Measurements from ENCODE around the gene TBCD.

TBCD gene

DNA sequence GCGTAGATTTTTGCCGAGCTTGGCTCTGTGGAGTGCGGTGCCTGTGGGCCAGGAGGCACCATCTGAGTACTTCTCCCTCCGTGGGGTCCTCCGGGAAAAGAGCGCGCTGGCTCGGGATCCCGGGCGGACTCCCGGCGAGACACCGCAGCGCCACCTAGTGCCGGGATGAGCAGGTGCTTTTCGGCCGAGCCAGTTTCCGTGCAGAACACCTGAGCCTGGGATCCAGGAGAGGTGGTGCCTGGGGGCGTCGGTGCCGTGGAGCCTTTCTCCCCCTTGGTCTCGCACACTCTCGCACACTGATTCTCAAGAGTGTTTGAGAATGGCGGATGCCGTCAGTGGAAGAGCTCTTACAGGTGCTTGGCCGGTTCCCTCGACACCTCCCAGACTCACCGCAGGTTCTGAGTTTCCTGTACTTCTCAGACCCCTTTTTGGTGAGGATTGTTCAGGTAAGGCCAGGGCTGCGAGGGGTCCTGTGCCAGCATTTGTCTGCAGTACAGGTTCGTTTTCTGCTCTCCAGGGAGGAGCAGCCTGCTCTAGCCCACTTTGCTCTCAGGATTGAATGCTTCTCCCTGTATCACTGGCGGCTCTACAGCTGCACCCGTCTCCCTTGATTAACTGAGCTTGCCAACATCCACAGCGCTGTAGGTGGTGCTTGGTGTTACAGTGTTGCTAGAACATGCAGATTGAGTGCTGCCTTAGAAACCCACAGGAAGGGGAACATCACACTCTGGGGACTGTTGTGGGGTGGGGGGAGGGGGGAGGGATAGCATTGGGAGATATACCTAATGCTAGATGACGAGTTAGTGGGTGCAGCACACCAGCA, 23.3 kb downstream of the TBCD start:
- ChIA-PET POLR2A (no interaction called here), CTCF (interaction anchor here (0.6 to 2.6 kb wide), 28 partner anchors 9 to 411 kb away, joined by 3 to 19 read pairs (median 4); no protein-coding TSS in a partner anchor)
- Histone ChIP-seq H3K4me1 (ENCODE audit: control insufficient read depth, insufficient read depth, low read length) (no peaks in the 10 kb centered on the region), H3K36me3 (ENCODE audit: control insufficient read depth in 2 of 2, insufficient read depth in 1 of 2, low read length in 2 of 2) (peaks cover 20 to 40% of the 10 kb centered on the region in 2 experiments; a peak in 2 of 3 replicates), H3K4me3 (ENCODE audit: low read depth, low read length) (no peak overlapping the region), H3K9me3 (ENCODE audit: control insufficient read depth, insufficient read depth, low read depth, low read length) (no peaks in the 10 kb centered on the region), H3K27ac (ENCODE audit: extremely low read depth, low read depth, low read length) (no peak overlapping the region)
- 0 out of 2 replicates have a peak, but pooled peaks have one; percentile 14 for TF ChIP-seq GLIS1 (tag by site-specific recombination; IDR thresholded peaks at IDR 0.05)
- no peak for TF ChIP-seq ZNF48 (tag by site-specific recombination; IDR thresholded peaks at IDR 0.05)
- TF ChIP-seq, protein P1, sequence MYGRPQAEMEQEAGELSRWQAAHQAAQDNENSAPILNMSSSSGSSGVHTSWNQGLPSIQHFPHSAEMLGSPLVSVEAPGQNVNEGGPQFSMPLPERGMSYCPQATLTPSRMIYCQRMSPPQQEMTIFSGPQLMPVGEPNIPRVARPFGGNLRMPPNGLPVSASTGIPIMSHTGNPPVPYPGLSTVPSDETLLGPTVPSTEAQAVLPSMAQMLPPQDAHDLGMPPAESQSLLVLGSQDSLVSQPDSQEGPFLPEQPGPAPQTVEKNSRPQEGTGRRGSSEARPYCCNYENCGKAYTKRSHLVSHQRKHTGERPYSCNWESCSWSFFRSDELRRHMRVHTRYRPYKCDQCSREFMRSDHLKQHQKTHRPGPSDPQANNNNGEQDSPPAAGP (tag by site-specific recombination; IDR thresholded peaks at IDR 0.05): no peak
- TF ChIP-seq SP3 (tag by site-specific recombination; IDR thresholded peaks at IDR 0.05): no peak
- TF ChIP-seq ZNF132 (tag by site-specific recombination; IDR thresholded peaks at IDR 0.05; ENCODE audit: borderline replicate concordance): no peak
- no peak for TF ChIP-seq ZNF19 (tag by site-specific recombination; IDR thresholded peaks at IDR 0.05; ENCODE audit: low read depth)
- TF ChIP-seq ZNF2 (tag by site-specific recombination; IDR thresholded peaks at IDR 0.05): peak; percentile 95
- peak; percentile 52 for TF ChIP-seq ZNF654 (tag by site-specific recombination; IDR thresholded peaks at IDR 0.05; ENCODE audit: low read depth)
- TF ChIP-seq, protein P2, sequence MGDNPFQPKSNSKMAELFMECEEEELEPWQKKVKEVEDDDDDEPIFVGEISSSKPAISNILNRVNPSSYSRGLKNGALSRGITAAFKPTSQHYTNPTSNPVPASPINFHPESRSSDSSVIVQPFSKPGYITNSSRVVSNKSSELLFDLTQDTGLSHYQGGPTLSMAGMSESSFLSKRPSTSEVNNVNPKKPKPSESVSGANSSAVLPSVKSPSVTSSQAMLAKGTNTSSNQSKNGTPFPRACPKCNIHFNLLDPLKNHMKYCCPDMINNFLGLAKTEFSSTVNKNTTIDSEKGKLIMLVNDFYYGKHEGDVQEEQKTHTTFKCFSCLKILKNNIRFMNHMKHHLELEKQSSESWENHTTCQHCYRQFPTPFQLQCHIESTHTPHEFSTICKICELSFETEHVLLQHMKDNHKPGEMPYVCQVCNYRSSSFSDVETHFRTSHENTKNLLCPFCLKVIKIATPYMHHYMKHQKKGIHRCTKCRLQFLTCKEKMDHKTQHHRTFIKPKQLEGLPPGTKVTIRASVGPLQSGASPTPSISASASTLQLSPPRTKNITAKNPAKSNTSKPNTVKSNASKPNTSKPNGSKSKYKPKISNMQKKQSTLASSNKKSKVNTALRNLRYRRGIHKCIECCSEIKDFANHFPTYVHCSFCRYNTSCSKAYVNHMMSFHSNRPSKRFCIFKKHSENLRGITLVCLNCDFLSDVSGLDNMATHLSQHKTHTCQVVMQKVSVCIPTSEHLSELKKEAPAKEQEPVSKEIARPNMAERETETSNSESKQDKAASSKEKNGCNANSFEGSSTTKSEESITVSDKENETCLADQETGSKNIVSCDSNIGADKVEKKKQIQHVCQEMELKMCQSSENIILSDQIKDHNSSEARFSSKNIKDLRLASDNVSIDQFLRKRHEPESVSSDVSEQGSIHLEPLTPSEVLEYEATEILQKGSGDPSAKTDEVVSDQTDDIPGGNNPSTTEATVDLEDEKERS (tag by site-specific recombination; IDR thresholded peaks at IDR 0.05): no peak
- no peak for TF ChIP-seq ZNF521 (tag by site-specific recombination; IDR thresholded peaks at IDR 0.05)
- TF ChIP-seq, protein P3, sequence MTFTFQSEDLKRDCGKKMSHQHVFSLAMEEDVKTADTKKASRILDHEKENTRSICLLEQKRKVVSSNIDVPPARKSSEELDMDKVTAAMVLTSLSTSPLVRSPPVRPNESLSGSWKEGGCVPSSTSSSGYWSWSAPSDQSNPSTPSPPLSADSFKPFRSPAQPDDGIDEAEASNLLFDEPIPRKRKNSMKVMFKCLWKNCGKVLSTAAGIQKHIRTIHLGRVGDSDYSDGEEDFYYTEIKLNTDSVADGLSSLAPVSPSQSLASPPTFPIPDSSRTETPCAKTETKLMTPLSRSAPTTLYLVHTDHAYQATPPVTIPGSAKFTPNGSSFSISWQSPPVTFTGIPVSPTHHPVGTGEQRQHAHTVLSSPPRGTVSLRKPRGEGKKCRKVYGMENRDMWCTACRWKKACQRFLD (tag by site-specific recombination; IDR thresholded peaks at IDR 0.05): no peak
- TF ChIP-seq ZNF248 (tag by site-specific recombination; IDR thresholded peaks at IDR 0.05): no peak
- TF ChIP-seq ZNF311 (tag by site-specific recombination; IDR thresholded peaks at IDR 0.05; ENCODE audit: borderline replicate concordance): no peak
- no peak for TF ChIP-seq ZIC2 (tag by site-specific recombination; IDR thresholded peaks at IDR 0.05)
- TF ChIP-seq MEIS1 (CRISPR knock-in tag; IDR thresholded peaks at IDR 0.05; ENCODE audit: borderline replicate concordance): no peak
- no peak for TF ChIP-seq ZFP37 (tag by site-specific recombination; IDR thresholded peaks at IDR 0.05)
- no peak for TF ChIP-seq ZFHX2 (tag by site-specific recombination; conservative IDR thresholded peaks at IDR 0.05)
- TF ChIP-seq, protein P4, sequence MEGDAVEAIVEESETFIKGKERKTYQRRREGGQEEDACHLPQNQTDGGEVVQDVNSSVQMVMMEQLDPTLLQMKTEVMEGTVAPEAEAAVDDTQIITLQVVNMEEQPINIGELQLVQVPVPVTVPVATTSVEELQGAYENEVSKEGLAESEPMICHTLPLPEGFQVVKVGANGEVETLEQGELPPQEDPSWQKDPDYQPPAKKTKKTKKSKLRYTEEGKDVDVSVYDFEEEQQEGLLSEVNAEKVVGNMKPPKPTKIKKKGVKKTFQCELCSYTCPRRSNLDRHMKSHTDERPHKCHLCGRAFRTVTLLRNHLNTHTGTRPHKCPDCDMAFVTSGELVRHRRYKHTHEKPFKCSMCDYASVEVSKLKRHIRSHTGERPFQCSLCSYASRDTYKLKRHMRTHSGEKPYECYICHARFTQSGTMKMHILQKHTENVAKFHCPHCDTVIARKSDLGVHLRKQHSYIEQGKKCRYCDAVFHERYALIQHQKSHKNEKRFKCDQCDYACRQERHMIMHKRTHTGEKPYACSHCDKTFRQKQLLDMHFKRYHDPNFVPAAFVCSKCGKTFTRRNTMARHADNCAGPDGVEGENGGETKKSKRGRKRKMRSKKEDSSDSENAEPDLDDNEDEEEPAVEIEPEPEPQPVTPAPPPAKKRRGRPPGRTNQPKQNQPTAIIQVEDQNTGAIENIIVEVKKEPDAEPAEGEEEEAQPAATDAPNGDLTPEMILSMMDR (tag by site-specific recombination; IDR thresholded peaks at IDR 0.05): peak; percentile 69
- TF ChIP-seq ZNF785 (tag by site-specific recombination; IDR thresholded peaks at IDR 0.05): no peak
- TF ChIP-seq, protein P5, sequence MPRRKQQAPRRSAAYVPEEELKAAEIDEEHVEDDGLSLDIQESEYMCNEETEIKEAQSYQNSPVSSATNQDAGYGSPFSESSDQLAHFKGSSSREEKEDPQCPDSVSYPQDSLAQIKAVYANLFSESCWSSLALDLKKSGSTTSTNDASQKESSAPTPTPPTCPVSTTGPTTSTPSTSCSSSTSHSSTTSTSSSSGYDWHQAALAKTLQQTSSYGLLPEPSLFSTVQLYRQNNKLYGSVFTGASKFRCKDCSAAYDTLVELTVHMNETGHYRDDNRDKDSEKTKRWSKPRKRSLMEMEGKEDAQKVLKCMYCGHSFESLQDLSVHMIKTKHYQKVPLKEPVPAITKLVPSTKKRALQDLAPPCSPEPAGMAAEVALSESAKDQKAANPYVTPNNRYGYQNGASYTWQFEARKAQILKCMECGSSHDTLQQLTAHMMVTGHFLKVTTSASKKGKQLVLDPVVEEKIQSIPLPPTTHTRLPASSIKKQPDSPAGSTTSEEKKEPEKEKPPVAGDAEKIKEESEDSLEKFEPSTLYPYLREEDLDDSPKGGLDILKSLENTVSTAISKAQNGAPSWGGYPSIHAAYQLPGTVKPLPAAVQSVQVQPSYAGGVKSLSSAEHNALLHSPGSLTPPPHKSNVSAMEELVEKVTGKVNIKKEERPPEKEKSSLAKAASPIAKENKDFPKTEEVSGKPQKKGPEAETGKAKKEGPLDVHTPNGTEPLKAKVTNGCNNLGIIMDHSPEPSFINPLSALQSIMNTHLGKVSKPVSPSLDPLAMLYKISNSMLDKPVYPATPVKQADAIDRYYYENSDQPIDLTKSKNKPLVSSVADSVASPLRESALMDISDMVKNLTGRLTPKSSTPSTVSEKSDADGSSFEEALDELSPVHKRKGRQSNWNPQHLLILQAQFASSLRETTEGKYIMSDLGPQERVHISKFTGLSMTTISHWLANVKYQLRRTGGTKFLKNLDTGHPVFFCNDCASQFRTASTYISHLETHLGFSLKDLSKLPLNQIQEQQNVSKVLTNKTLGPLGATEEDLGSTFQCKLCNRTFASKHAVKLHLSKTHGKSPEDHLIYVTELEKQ (tag by site-specific recombination; IDR thresholded peaks at IDR 0.05; ENCODE audit: borderline replicate concordance): no peak
- TF ChIP-seq, protein P6, sequence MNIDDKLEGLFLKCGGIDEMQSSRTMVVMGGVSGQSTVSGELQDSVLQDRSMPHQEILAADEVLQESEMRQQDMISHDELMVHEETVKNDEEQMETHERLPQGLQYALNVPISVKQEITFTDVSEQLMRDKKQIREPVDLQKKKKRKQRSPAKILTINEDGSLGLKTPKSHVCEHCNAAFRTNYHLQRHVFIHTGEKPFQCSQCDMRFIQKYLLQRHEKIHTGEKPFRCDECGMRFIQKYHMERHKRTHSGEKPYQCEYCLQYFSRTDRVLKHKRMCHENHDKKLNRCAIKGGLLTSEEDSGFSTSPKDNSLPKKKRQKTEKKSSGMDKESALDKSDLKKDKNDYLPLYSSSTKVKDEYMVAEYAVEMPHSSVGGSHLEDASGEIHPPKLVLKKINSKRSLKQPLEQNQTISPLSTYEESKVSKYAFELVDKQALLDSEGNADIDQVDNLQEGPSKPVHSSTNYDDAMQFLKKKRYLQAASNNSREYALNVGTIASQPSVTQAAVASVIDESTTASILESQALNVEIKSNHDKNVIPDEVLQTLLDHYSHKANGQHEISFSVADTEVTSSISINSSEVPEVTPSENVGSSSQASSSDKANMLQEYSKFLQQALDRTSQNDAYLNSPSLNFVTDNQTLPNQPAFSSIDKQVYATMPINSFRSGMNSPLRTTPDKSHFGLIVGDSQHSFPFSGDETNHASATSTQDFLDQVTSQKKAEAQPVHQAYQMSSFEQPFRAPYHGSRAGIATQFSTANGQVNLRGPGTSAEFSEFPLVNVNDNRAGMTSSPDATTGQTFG (tag by site-specific recombination; IDR thresholded peaks at IDR 0.05; ENCODE audit: borderline replicate concordance): no peak
- no peak for TF ChIP-seq ZNF510 (tag by site-specific recombination; IDR thresholded peaks at IDR 0.05; ENCODE audit: insufficient replicate concordance)
- TF ChIP-seq SETDB1 (IDR thresholded peaks at IDR 0.05; ENCODE audit: insufficient read length, low read length): no peak
- TF ChIP-seq ZNF624 (tag by site-specific recombination; IDR thresholded peaks at IDR 0.05): no peak

Data from HEK293 (cell line).